GM21717 (cell line): ENCODE data around the gene RHO.
"Not testable (repeated sequence)": the region's sequence is repeated elsewhere in the genome, so short reads cannot be mapped to it uniquely, and the experiment has no call there.

Experiments used
- ATAC-seq: cut with Tn5 transposase; IDR thresholded peaks from one replicate; pipeline ENCODE4 v1.9.1; 2021; ENCODE audit warnings: mild to moderate bottlenecking, moderate library complexity; ENCODE audit not compliant: unreplicated experiment

RHO gene

DNA sequence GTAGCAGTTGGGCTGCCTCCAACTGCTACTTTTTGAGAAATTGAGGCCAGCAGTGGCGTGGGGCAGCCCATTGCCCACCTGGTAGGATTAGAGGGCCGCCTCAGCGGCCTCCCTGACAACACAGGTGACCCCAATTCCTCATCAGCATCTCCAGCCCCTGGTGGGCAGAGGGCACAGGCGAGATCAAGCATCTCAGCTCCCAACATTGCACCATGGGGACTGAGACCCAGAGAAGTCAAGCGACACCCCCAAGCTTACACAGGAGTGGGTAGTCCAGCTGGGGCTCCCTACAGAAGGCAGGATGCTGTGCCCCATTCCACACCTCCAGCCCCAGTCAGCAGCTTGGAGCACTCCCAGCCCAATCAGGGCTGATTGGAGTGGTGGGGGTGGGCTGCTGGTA, 14.3 kb downstream of the RHO start:
- ATAC-seq: no peak

DNA sequence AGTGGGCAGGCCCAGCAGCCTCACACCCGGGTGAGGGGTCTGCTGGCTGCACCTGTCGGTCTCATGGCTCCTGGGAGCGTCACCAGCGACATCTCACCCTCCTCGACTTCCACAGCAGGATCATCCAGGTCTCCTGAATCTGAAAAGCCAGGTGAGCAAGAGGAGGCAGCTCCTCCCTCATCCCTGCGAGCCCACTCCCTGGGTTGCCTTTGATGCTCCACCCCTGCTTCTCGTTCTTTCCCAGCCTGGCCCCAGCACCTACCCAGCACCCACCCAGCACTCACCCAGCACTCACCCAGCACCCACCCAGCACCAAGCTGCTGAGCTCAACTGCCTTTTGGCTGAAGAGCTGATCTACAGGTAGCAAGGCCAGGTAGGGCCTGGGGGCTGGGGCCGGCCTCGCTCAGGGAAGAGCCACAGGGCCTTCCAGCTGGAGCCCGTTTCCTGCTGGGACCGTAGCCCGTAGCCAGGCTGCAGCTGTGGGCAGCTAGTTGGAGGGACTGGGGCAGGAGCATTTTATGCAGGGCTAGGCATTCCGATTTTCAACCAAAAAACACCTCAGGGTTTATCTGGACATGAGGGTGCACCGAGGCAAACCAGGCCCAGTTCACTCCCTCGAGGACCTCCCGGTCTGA, 14.8 kb downstream of the RHO start, which contains the start of gene H1-8:
H1-8 (plus strand) TSS at position 20 of the 635 bp plus-strand sequence; CDS start at position 64, 44 bp downstream.
- ATAC-seq: no peak

DNA sequence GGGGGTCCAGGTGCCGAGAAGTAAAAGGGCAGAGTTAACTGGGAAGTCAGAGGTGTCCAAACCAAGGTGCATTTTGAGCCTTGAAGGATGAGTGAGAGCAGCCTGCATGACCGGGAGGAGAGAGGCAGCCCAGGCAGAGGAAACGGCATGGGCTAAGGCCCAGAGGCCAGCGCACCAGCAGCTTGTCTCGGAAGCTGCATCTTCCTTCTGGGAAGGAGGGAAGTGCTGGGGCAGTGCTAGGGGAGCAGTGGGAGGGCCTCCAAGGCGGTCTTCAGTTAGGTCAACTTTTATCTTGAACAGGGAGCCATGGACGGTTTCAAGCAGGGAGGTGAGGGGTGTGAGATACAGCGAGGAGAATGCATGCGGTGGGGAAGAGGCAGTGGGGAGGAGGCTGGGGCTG, 15.6 kb downstream of the RHO start:
- no peak for ATAC-seq

DNA sequence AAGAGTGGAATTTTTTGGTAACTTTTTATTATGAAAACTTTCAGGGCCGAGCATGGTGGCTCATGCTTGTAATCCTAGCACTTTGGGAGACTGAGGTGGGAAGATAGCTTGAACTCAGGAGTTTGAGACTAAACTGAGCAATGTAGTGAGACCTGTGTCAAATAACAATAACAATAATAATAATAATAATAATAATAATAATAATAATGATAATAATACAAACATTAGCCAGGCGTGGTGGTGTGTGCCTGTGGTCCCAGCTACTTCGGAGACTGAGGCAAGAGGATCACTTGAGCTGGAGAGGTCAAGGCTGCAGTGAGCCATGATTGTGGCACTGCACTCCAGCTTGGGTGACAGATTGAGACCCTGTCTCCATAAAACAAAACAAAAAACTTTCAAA, 17.5 kb downstream of the RHO start:
- not testable (repeated sequence) for ATAC-seq

DNA sequence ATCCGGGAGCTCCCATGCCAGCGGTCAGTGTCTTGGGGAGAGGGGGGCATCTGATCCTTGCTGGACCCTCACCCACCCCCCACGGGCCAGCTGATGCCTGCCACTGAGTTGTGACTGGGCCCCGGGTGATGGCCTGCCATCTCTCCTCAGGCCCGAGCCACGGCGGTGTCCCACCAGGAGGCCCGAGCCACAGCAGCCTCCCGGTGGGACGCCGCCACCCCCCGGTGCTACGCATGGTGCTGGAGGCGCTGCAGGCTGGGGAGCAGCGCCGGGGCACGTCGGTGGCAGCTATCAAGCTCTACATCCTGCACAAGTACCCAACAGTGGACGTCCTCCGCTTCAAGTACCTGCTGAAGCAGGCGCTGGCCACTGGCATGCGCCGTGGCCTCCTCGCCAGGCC, 18.8 kb downstream of the RHO start:
- ATAC-seq: no peak

DNA sequence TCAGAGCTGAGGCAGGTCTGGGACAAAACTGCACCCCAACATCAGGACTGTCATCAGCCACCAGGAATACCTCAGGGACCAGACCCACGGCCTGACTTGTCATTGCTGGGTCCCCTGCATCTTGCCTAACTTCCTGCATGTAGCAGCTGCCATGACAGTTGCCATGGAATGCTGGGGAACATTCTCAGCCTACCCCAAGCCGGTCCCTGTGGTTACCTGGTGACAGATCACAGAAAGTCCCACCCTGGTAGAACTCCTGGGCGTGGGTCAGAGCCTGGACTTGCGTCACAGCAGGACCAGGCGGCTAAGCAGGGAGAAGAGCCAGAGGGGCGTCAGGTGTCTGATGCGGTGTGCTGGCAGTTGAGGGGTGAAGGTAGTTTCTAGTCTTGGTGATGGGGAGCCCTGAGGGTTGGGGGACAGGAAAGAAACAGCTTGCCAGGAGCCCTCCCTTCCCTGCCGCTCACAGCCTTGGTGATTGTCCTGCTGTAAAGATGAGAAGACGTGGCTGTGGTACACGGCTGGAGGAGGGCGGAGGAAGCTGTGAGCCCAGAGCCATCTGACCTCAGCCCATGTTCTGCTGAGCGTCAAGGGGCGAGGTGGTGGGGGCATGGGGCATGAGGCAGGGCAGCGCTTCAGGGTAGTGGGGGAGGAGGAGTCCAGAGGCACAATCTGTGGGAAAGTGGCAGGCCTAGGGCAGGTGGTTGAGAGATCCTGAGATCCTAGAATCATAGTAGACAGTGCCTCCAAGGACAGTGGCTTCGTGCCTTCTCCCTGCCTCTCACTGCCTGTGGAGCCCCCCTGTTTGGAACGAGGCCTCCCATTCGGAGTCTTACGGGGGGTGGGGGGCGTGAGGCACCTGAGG, 19.9 kb downstream of the RHO start:
- ATAC-seq: no peak

DNA sequence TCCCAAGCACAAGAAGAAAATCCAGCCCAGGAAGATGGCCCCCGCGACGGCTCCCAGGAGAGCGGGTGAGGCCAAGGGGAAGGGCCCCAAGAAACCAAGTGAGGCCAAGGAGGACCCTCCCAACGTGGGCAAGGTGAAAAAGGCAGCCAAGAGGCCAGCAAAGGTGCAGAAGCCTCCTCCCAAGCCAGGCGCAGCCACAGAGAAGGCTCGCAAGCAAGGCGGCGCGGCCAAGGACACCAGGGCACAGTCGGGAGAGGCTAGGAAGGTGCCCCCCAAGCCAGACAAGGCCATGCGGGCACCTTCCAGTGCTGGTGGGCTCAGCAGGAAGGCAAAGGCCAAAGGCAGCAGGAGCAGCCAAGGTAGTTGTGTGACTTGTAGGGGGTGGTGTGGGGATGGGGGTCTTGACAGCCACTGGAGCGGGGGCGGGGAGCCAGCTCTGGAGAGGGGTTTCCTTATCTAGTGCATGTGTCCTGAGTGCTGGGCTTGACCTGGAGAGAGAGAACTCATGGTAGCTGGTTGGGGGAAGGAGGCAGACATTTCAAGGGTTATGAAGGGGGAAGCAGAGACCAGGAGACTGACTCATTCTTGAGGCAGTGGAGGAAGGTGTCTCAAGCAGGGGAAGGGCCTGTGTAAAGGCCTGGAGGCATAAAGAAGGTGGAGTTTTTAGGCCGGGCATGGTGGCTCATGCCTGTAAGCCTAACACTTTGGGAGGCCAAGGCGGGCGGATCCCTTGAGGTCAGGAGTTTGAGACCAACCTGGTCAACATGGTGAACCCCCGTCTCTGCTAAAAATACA, 20.8 kb downstream of the RHO start:
- ATAC-seq: no peak

DNA sequence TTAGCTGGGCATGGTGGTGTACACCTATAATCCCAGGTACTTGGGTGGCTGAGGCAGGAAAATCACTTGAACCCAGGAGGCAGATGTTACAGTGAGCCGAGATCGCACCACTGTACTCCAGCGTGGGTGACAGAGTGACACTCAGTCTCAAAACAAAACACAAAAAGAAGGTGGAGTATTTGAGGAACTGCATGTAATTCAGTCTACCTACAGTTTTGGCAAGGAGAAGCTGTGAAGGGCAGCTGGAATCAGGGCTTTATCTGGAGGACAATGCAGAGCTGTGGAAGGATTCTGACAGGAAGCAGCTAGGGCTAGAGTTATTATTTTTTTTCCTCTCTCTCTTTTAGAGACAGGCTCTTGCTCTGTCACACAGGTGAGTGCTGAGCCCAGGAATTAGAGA, 21.4 kb downstream of the RHO start:
- ATAC-seq: no peak

DNA sequence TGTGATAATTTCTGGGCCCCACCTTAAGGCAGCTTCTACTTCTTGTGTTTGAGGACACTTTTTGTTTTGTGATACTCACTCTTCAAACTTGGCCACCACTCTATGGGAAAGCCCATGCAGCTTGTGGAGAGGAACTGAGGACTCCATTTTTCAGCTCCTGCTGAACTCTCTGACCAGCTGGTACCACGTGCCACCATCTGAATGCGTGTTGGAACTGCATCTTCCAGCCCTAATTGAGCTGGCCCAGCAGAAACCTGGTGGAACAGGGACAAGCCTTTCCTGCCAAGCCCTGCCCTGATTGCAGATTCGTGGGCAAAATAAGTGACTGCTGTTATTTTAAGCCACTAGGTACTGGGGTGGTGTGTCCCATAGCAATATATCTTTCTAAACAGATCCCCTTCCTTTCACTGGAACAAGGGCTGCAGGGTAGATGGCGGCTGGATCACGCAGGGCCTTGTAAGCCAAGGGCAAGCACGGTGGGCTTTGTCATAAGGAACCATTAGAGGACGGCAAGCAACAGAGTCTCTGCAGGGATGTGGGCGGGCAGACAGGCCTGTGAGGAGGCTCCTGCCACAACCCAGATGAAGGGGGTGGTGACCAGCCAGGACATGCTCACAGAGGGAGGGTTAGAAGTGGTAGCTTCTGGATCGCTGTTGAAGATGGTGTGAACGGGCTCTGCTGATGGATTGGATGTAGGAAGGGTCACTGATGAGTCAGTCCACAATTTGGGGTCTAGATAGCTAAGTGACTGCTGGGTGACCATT, 24.0 kb downstream of the RHO start:
- no peak for ATAC-seq

DNA sequence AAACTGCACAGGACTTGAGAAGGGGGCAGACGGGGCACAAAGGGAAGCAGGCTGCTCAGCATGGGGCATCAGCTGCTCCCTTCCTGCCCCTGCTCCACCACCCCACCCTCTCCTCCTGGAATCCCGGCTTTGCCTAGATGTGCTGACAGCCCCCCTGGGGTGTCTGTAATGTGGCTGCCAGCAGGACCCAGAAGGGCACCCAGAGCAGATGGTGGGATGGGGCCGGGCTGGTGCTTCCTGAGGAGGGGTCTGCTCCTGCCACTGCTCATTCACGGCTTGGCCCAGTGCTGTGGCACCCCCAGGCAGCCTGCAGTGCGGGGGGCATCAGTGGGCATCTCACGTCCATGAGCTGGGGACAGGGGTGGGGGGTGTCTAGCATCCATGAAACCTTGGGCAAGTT, 24.7 kb downstream of the RHO start:
- ATAC-seq: no peak

DNA sequence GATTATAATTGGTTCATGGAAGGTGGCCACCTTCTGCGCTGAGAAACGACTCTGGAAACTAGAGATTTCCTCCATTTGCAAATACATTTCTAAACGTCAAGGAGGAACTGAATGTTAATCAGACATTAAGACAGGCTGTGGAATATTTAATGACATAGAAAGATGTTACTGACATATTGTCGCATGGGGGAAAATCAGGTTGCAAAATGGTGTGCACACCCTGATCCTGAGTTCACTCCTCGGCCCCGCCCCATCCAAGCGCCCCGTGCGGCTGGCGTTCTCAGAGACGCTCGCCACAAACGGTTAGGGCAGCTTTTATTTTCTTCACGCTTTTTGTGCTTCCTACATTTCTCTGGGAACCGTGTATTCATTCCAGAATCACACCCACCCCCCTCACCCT, 25.3 kb downstream of the RHO start:
- no peak for ATAC-seq

DNA sequence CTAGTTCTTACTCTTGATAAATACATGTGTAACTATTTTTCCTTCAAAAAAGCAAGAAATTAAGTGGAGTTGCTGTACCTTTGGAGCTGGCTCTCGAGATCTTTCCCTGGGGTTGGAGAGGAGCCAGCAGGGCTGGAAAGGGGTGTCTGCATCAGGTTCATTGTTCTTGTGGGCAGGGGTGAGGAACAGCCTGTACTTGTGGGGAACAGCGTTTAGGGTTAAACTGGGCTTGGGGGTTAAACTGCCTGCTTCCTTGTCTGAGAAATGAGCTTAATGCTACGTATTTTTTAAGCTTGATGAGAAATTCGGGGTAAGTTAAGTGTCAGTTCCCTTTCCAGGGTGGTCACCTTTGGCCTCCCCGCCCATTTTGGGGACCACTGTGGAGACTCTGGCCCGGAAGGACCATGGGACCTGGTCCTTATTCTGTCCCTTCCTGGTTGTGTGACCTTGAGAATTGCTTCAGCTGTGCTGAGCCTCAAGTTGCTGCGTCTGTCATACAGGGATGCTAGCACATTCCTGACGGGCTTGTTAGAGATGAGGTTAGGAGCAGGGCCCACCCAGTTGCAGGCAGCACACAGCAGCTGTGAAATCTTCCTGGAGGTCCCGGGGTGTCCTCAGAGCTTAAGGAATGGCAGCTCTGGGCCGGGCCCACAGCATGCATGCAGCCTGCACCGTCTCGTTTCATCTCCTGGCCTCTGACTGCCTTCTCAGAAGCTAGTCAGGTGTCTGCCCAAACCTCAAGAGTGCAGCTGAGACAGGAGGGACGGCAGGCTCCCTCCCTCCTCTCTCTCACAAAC, 26.1 kb downstream of the RHO start:
- no peak for ATAC-seq

DNA sequence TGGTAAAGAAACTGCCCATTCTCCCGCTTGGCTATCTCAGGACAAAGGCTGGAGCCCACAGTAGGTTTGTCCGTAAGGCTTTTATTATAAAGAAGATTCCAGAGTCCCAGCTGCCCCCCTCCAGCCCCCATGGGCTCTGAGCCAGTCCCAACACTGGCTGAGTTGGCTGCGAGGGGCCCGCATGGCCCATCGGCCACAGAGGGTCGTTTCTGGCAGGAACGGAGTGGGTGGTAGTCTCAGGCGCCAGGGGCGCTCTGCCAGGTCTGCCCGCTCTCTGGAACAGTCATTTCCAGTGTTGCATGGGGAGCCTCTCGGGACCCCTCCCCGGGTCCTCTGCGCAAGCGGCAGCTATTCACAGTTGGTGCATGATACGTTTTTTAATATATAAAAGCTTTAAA, 26.7 kb downstream of the RHO start:
- ATAC-seq: no peak

DNA sequence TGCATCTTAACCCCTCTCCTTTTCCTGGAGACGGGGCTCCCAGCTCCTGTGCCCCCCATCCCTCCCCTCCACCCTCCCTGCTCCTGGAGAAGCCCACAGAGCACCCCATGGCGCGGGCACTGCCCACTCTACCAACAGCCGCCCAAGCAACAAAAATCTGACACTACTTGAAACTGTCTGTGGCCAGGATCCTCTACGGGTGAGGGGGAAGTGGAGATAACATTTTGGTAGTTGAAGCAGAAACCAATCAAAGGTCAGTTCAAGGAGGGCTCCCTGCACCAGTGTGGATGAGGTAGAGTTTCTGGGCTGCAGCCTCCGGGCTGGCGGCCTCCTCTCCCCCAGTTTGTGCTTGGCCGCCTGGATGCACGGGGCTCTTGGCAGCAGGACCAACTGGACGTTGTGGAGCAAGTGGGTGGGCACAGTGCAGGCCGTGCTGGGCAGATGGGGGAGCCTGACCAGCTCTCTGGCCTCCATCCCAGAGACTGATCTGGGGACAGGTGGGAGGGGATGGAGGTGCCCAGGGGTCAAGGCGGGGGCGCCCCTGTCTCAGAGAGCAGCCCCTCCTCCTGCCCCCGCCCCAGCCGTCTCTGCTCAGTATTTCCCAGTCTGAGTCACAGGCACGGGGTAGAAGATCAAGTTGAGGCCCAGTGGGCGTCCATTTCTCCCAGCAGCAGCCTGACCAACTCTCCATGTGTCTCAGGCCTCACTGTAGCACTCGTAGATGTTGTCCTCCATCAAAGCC, 27.3 kb downstream of the RHO start:
- no peak for ATAC-seq

DNA sequence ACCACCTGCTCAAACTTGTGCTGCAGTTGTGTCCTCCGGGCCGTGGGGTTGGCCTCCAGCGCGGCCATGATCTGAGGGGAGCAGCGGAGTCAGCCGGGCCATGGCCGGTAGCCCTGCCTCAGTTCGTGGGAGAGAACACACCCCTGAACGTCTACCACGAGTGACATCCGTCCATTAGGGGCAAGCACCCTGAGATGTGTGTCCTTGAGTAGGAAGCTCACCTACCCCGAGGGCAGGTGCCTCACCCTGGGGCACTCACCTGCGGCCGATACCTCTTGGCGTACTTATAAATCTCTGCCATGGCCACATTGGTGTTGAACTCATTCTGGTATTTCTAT, 27.9 kb downstream of the RHO start:
- ATAC-seq: no peak

DNA sequence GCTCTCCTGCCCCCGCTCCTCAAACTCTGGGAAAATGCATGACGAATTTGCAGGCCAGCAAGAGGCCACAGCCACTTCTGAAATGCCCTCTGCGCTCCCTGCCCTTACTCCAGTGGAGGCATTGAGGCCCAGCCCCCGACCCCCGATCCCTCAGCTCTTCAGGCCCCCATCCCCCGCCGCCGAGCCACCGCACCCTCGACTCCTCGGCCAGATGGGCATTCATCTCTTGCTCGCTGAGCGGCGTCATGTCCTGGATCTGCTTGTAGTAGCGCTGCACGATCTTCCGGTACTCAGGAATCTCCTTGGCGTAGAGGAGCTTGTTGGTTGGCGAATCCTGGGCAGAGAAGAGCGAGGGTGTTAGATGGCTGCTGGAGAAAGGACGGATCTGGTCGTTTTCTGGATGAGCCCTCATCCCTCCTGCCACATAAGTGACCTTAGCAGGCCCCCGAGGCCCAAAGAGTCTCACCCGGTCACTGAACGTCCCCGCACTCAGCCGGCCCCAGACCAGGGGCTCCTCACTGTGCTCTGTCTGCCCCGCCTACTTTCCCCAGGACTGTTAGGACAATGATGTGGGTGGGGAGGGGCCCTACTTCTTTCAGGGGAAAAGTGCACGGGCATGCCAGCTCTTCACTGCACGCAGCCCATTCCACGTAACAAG, 28.6 kb downstream of the RHO start:
- no peak for ATAC-seq

DNA sequence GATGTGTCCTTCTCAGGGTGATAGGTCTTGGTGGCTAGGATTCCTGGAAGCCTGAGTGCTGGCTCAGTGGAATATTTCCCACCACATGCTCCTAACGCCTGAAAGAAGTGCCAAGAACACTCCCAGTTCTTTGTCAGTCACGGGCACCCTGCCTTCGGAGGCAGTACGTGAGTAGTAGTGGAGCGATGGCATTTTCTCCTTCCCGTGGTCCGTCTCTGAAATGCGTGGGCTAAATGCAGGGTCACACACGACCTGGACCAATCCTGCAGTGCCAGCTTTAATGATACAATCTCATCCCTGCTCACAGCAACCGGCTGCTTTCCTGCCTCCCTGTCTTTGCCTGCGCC, 29.1 kb downstream of the RHO start:
- ATAC-seq: no peak

DNA sequence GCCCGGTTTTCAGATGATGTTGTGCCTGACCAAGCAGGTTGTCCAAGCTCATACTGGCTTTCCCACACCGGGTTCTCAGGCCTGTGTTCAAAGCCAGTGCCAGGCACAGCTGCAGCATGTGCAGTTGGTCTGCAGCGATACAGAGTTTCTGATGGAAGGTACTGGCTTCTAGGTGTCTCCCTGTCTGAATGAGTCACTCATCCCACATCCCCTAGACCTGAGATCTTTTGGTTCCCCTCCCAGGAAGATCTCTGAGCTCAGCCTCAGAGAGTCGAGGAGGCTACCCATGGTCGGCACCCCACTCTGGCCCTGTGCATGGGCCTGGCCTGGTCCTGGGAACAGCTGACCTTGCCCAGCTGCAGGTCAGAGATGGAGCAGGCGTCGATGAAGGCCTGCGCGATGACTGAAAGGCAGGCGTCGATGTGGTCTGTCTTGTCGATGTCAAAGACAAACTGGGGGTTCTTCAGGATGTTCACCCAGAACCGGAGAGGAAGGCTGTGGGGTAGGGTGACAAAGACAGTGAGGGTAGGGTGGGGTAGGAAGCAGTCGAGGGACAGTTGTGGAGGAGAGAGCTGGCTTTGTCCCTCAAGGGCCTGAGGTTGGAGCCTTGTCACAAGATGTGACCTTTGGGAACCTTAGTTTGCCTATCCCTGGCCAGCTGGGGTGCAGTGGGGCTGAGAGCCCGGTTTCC, 29.8 kb downstream of the RHO start:
- ATAC-seq: no peak
